GM12801 (cell line): Measurements from ENCODE around the gene STOM.

ENCODE experiments used
- CTCF ChIP-seq: IDR thresholded peaks from one replicate; pipeline ENCODE4 v1.5.1; 2011; ENCODE audit warnings: control low read depth; ENCODE audit not compliant: insufficient read length; ENCODE audit errors: extremely low read depth

STOM gene

GRCh38 chr9:121313458-121314152 is 56.4 kb downstream of the STOM start:
- no peak for TF ChIP-seq CTCF

GRCh38 chr9:121312169-121312568 is 57.9 kb downstream of the STOM start:
- no peak for TF ChIP-seq CTCF

- TF ChIP-seq CTCF, result no peak
These were observed 59.5 kb downstream of the STOM start for GRCh38 chr9:121310571-121310970.

GRCh38 chr9:121309833-121310425 is 60.1 kb downstream of the STOM start:
- no peak for TF ChIP-seq CTCF

- no peak for TF ChIP-seq CTCF
These were observed 60.9 kb downstream of the STOM start for GRCh38 chr9:121309171-121309570.

- no peak for TF ChIP-seq CTCF
These were observed 61.3 kb downstream of the STOM start for GRCh38 chr9:121308765-121309164.

- no peak for TF ChIP-seq CTCF
These were observed 62.1 kb downstream of the STOM start for GRCh38 chr9:121307976-121308375.
